GM18861 (cell line): ENCODE measurements around the gene GSE1.

Source experiments
- ATAC-seq: cut with Tn5 transposase; IDR thresholded peaks from one replicate; pipeline ENCODE4 v1.9.1; 2021; ENCODE audit not compliant: unreplicated experiment

The GSE1 gene

DNA sequence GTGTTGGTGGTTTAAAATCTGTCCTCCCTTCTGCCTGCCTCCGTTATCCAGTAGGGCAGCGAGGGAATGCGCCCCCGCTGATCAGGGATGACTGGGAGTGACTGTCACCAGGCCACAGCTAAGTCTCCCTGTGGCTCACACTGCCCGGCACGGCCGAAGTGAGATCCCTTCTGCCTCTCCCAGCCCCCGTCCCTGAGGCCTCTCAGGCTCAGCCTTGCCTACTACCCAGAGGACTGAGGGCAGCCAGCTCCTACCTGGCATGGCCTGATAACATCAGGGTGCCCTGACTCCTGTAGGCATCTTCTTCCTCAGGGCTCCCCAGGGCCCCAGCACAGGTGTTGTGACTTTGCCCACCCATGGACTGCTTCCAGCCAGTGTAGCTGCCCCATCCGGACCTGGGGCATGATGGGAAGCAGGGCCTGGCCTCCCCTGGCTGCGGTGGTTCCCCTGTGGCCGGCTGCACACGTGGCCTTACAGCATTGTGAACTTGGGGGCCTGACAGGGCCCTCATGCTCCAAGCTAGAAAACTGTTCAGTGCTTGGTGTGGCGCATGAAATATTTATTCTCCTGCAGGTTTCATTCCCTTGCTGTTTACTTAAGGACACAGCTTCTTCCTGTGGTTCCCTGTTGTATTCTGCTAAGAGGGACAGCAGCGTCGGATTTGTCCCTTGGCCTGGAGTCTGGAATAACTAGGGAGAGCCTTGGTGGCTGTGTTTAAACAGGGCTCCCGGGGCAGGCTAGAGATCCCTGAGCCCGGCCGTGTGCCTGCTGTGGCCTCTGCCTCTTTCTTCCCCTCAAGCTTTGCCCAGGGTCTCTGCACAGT, 45.6 kb downstream of the GSE1 start:
- no peak for ATAC-seq

DNA sequence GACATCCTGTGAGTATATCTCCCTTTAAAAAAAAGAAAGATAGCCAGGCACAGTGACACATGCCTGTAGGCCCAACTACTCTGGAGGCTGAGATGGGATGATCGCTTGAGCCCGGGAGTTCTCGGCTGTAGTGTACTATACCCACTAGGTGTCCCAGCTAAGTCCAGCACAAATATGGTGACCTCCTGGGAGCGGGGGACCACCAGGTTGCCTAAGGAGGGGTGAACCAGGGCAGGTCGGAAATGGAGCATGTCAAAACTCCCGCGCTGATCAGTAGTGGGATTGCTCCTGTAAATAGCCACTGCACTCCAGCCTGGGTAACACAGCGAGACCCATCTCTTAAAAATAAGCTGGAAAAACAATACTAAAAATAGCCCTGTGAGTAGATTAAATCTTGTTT, 46.2 kb downstream of the GSE1 start:
- ATAC-seq, result no peak

GRCh38 chr16:85659805-85660511, 46.8 kb downstream of the GSE1 start:
- ATAC-seq, result no peak

DNA sequence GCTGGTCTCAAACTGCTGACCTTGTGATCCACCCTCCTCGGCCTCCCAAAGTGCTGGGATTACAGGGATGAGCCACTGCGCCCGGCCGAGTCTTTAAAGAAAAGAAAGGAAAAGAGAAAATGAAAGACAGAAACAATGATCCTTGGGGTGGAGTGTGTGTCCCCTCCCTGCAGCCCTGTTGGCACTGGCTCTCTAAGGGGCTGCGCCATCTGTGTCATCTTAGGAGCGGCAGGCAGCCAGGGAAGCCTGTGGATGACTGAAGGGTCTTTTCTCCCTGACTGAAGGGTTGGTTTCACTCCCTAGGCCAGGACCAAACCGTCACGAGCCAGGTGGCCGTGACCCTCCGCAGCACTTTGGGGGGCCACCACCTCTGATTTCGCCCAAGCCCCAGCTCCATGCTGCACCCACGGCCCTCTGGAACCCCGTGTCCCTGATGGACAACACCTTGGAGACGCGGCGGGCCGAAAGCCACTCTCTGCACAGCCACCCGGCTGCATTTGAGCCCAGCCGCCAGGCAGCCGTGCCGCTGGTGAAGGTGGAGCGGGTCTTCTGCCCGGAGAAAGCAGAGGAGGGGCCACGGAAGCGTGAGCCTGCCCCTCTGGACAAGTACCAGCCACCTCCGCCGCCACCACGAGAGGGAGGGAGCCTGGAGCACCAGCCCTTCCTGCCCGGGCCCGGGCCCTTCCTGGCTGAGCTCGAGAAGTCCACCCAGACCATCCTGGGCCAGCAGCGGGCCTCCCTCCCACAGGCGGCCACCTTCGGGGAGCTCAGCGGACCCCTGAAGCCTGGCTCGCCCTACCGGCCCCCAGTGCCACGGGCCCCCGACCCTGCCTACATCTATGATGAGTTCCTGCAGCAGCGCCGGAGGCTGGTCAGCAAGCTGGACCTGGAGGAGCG, 48.0 kb downstream of the GSE1 start:
- no peak for ATAC-seq

GRCh38 chr16:85661740-85662481, 48.8 kb downstream of the GSE1 start:
- no peak for ATAC-seq

- no peak for ATAC-seq
Observed at GRCh38 chr16:85662482-85662812, 49.3 kb downstream of the GSE1 start.

DNA sequence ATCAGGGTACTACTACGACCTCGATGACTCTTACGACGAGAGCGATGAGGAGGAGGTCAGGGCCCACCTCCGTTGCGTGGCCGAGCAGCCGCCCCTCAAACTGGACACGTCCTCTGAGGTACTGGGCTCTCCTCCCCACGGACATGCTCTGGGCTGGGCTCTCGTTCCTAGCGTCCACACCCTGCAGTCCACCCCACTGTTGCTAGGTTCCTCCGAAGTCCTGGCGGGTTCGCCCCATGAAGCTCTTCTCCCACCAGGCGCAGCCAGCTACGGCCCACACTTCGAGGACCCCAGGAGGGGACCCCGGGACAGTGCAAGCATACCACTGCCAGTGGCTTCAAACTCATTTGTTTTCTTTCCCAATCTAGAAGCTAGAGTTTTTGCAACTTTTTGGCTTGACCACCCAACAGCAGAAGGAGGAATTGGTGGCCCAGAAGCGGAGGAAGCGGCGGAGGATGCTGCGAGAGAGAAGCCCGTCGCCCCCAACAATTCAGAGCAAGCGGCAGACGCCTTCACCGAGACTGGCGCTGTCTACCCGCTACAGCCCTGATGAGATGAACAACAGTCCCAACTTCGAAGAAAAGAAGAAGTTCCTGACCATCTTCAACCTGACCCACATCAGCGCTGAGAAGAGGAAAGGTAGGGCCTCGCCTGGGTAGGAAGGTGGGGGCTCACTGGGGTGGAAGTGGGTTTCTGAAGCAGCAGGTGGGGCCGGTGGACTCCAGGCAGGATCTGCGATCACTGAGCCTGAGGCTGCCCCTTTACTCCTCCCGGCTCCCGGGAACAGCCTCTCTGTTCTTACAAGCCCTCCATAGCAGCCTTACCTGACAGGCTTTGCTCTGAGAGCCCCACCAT, 50.1 kb downstream of the GSE1 start:
- ATAC-seq, result no peak

- ATAC-seq, result no peak
Observed at GRCh38 chr16:85663891-85664321, 50.8 kb downstream of the GSE1 start.

- no peak for ATAC-seq
Observed at GRCh38 chr16:85664580-85665372, 51.7 kb downstream of the GSE1 start.

DNA sequence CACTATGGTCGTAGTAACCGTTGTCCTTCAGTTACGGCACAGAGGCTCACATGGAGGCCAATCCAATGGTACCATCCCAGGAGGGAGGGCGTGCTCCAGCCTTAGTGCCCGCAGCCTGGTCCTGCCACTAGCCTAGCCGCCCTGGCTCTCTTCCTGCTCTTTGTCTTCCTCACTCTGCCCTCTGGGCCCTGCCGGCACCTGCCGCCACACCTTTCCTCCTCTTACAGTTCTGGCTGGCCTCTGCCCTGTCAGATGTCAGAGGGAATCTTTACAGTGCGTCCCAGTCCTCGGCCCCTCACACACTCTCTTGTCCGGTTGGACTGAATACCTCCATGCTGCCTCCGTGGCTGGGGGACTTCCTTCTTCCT, 52.2 kb downstream of the GSE1 start:
- ATAC-seq, result no peak

DNA sequence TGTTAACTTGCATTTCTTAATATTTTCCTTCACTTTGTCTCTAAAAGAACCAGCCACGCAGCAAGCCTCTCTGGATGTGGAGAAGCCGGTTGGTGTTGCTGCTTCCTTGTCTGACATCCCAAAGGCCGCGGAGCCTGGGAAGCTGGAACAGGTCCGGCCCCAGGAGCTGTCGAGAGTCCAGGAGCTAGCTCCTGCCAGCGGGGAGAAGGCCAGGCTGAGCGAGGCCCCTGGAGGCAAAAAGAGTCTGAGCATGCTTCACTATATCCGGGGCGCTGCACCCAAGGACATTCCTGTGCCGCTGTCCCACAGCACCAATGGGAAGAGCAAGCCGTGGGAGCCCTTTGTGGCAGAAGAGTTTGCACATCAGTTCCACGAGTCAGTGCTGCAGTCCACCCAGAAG, 52.8 kb downstream of the GSE1 start:
- no peak for ATAC-seq

DNA sequence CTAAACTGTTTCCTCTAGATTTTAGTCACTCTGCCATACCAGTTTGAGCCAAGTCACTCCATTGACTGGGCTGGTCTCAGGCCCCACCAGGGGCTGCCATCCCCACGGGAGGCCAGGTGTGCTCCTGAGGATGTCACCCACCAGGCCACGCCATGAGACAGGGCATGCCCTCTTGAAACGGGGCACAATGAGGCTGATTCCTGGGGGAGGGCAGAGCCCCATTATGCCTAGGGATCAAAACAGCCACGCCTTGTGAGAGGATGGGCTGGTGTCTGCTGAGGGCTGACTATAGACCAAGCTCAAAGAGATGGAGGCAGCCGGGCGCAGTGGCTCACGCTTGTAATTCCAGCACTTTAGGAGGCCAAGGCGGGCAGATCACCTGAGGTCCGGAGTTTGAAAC, 54.1 kb downstream of the GSE1 start:
- ATAC-seq, result no peak

DNA sequence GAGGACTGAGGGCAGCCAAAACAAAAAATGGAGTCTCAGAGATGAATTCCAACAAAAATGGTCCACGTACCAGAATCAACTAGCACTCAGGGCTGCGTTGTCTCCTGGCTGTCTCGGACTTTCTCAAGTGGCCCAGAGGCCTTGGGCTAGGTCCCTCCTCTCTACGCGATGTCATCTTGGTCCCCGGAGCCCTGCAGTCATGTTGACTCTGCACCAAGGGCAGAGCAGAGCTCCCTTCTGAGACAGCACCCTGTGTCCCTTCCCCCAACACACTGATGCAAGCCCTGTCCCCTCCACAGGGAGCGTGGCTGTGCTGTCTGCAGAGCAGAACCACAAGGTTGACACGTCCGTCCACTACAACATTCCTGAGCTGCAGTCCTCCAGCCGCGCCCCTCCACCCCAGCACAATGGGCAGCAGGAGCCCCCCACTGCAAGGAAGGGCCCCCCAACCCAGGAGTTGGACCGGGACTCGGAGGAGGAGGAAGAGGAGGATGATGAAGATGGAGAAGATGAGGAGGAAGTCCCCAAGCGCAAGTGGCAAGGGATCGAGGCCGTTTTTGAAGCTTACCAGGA, 54.8 kb downstream of the GSE1 start:
- ATAC-seq, result no peak

DNA sequence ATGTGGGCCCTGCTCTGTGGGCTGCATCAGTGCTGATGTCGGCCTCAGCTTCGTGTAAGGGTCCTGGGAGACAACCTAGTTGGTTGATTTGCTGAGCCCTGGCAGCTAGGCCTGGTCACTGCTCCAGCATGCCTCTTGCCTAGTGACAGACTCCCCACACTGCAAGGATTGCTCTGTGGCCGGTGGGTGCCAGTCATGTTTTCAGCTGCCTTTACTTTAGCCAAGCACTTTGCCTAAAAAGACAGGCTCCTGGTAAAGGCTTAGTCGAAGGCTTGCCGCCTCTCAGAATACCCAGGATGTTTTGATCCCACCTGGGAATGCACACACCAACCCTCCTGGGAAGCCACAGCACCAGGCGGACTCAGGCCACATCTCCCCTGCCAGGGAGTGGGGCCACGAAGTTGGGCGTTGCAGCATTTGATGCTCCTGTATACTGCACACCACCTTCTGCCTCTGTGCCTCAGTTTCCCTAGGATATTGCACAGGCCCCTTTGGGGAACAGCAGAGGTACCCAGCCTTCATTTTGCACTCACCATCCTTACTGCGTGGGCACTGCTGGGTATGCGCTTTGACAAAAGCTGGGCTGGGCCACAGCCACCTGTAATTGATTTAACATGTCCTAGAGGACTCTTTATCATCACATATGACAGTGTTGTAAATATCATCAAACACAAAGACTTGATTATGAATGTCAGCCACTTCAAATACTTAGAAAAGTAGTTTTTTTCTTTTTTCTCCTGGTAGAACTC, 55.7 kb downstream of the GSE1 start:
- ATAC-seq, result no peak

- no peak for ATAC-seq
Observed at GRCh38 chr16:85670840-85671239, 57.7 kb downstream of the GSE1 start.

GRCh38 chr16:85673529-85674417, 60.7 kb downstream of the GSE1 start:
- no peak for ATAC-seq

DNA sequence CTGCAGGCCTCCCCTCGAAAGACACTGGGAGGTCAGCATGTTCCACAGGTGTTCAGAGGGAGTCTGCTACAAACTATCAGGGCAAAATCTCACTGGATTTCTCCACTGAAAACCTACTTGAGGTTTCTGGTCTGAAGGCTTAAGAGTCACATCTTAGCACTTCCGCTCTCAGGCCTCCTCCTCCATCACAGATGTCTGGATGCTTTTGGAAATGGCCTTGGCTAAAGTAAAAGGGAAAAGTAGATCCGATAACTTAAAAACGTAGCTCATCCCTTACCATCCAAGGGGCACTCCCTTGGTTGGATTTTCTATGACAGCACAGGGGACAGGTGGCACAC, 61.3 kb downstream of the GSE1 start:
- ATAC-seq, result no peak
